K562 (cell line): Measurements from ENCODE around the gene R3HDM2. TPM values are rescaled to one million over a fixed set of nuclear protein-coding genes. Genes with fewer than 3 reads are reported as not detected.

ENCODE experiments used
- ATAC-seq: fragments of 200-7000 bp; cut with Tn5 transposase; 3 replicates; pipeline ENCODE4 v1.9.1; 2020; ENCODE audit warnings: moderate library complexity
- BruUV-seq: library from RNA; stranded (reverse); fragments of 400-500 nt; replicated peaks from 2 replicates; lab custom pipeline; 2021; lab: Mats Ljungman, UMichigan
- CTCF ChIA-PET: fragments of 300-600 bp; formaldehyde crosslinking; extraction: SDS; loops from one replicate; lab custom pipeline; 2021; ENCODE audit warnings: low intra/inter-chr PET ratio; lab: Yijun Ruan, JAX
- POLR2A ChIA-PET: fragments of 300-600, 350-650 bp; sonication (Branson Sonifier 250); formaldehyde crosslinking; extraction: SDS; loops from one replicate; lab custom pipeline; 2021; ENCODE audit warnings: antibody characterized with exemption, inconsistent platforms; lab: Yijun Ruan, JAX
- DNase-seq, 4 experiments: peaks; one replicate each; pipeline versions ENCODE4 v3.0.0 to v3.0.0-alpha.2; 2011 to 2018; ENCODE audit warnings: low spot score in 3 of 4, mixed read lengths in 3 of 4; ENCODE audit errors: extremely low read depth in 1 of 4
- FAIRE-seq: peaks from 2 replicates; lab custom pipeline; 2011; peaks lifted over from hg19 to GRCh38; lab: Jason Lieb, UNC
- H2AFZ ChIP-seq: 2 replicates; pipeline ENCODE4 v1.6.0; 2011; ENCODE audit warnings: low read depth, low read length, control low read depth, inconsistent platforms
- H3K27ac ChIP-seq: fragments of 200-600 bp; 3 replicates; pipeline ENCODE4 v1.8.0; 2011; ENCODE audit warnings: low read depth, mild to moderate bottlenecking, control low read depth, inconsistent platforms, low read length, moderate library complexity, mixed read lengths; ENCODE audit errors: extremely low read depth
- H3K27me3 ChIP-seq, 2 experiments: fragments of 300-600 bp in 1 of 2; 2 replicates in 1 of 2; 3 replicates in 1 of 2; pipeline versions ENCODE4 v1.6.0 to v1.8.0; 2011; ENCODE audit warnings: inconsistent platforms in 2 of 2, low read length in 2 of 2, mild to moderate bottlenecking in 1 of 2, mixed read lengths in 1 of 2, moderate library complexity in 1 of 2; ENCODE audit not compliant: control insufficient read depth in 2 of 2, insufficient read depth in 2 of 2
- H3K36me3 ChIP-seq: fragments of 300-600 bp; 3 replicates; pipeline ENCODE4 v1.8.0; 2011; ENCODE audit warnings: mild to moderate bottlenecking, low read length, inconsistent platforms; ENCODE audit not compliant: control insufficient read depth, insufficient read depth
- H3K4me1 ChIP-seq, 2 experiments: fragments of 200-600 bp in 1 of 2; replicated peaks in 1 of 2; 2 replicates in 1 of 2; 3 replicates in 1 of 2; pipeline versions ENCODE4 v1.5.1 to v1.8.0; 2011; ENCODE audit warnings: inconsistent platforms in 2 of 2, low read length in 2 of 2, mild to moderate bottlenecking in 1 of 2, mixed read lengths in 1 of 2, moderate library complexity in 1 of 2; ENCODE audit not compliant: control insufficient read depth in 2 of 2, insufficient read depth in 2 of 2
- H3K4me2 ChIP-seq: 2 replicates; pipeline ENCODE4 v1.6.1; 2011; ENCODE audit warnings: low read length, control low read depth, inconsistent platforms, mixed read lengths; ENCODE audit not compliant: insufficient read depth
- H3K4me3 ChIP-seq: fragments of 200-600 bp; sonication (generic), shearing (Covaris generic); 2 replicates; pipeline ENCODE4 v1.5.1; 2016; ENCODE audit warnings: control low read depth, inconsistent platforms
- H3K79me2 ChIP-seq: fragments of 200-600 bp; 3 replicates; pipeline ENCODE4 v1.8.0; 2011; ENCODE audit warnings: low read length, inconsistent platforms; ENCODE audit not compliant: control insufficient read depth, insufficient read depth
- H3K9ac ChIP-seq, 2 experiments: 2 replicates each; pipeline versions ENCODE4 v1.6.0 to v1.6.1; 2011; ENCODE audit warnings: low read depth in 2 of 2, low read length in 2 of 2, control low read depth in 1 of 2, inconsistent platforms in 1 of 2, mild to moderate bottlenecking in 1 of 2, mixed read lengths in 1 of 2; ENCODE audit not compliant: insufficient read depth in 1 of 2
- H3K9me1 ChIP-seq: one replicate; pipeline ENCODE4 v1.6.0; 2011; ENCODE audit warnings: inconsistent platforms, mild to moderate bottlenecking, low read length, moderate library complexity; ENCODE audit not compliant: control insufficient read depth, insufficient read depth
- H3K9me3 ChIP-seq: replicated peaks from 2 replicates; pipeline ENCODE4 v1.5.1; 2011; ENCODE audit warnings: low read depth, low read length, inconsistent platforms; ENCODE audit not compliant: control insufficient read depth, insufficient read depth
- H4K20me1 ChIP-seq: replicated peaks from 2 replicates; pipeline ENCODE4 v1.6.1; 2011; ENCODE audit warnings: low read length, inconsistent platforms, mixed read lengths; ENCODE audit not compliant: control insufficient read depth, insufficient read depth
- ASH1L ChIP-seq: fragments of 450-650 bp; IDR thresholded peaks from 2 replicates; pipeline ENCODE4 v1.6.1; 2018; ENCODE audit warnings: borderline replicate concordance, mild to moderate bottlenecking, low read depth; ENCODE audit not compliant: partially characterized antibody
- ETS1 ChIP-seq: conservative IDR thresholded peaks from 2 replicates; pipeline ENCODE4 v1.6.1; 2011; ENCODE audit warnings: low read depth, mild to moderate bottlenecking, low read length; ENCODE audit not compliant: control insufficient read depth
- KAT8 ChIP-seq: fragments of 450-650 bp; IDR thresholded peaks from 2 replicates; pipeline ENCODE4 v1.6.1; 2016; ENCODE audit warnings: low read depth, mild to moderate bottlenecking
- MED1 ChIP-seq: sonication (generic); formaldehyde crosslinking; IDR thresholded peaks from 2 replicates; pipeline ENCODE4 v1.8.1; 2023; ENCODE audit warnings: missing genetic modification reagents, borderline replicate concordance
- TAF15 ChIP-seq: fragments of 200-400 bp; formaldehyde crosslinking; IDR thresholded peaks from 2 replicates; pipeline ENCODE4 v1.6.1; 2017; ENCODE audit warnings: mild to moderate bottlenecking, low read depth, low read length, moderate library complexity
- THRA ChIP-seq: fragments of 450-650 bp; IDR thresholded peaks from 2 replicates; pipeline ENCODE4 v1.6.1; 2017; ENCODE audit warnings: mild to moderate bottlenecking, moderate library complexity
- ZNF277 ChIP-seq: fragments of 250-450 bp; sonication (Bioruptor Pico); IDR thresholded peaks from 2 replicates; pipeline ENCODE4 v1.8.0; 2022; ENCODE audit warnings: inconsistent platforms, mild to moderate bottlenecking, moderate library complexity, borderline replicate concordance
- ZNF75A ChIP-seq: fragments of 450-650 bp; formaldehyde crosslinking; IDR thresholded peaks from 2 replicates; pipeline ENCODE4 v1.4.0; 2020; ENCODE audit warnings: mild to moderate bottlenecking
- WGBS: fragments of 100-300 bp; shearing (Covaris generic); methylation state at CpG from one replicate; pipeline ENCODE4 v1.1.6; 2016; ENCODE audit warnings: low coverage, mixed read lengths; ENCODE audit not compliant: insufficient coverage; ENCODE audit errors: missing lambda C conversion rate; 5-methylcytosine and 5-hydroxymethylcytosine counted together
- in situ Hi-C: fragments of 300-500 bp; cut with MboI; formaldehyde crosslinking; loops from 4 replicates; pipeline ENCODE4 v1.15.0; 2018; ENCODE audit warnings: inconsistent platforms, mixed read lengths
- intact Hi-C: fragments of 100-400 bp; cut with micrococcal nuclease; formaldehyde crosslinking; loops from 2 replicates; pipeline ENCODE4 v1.14.2; 2022
- polyA plus RNA-seq, 8 experiments: library from polyadenylated mRNA; depleted of rRNA in 4 of 8; stranded (reverse) in 5 of 8; unstranded in 3 of 8; fragments of >200 nt; fragmentation: Nextera tagmentation in 2 of 8; fragmentation: Illumina TruSeq in 1 of 8; extraction: Ambion mirVana in 2 of 8; extraction: Trizol in 1 of 8; gene quantifications; 2 replicates each; pipeline versions ENCODE4 v1.2.1 to v1.2.3, GENCODE V29; 2011 to 2014; ENCODE audit warnings: inconsistent platforms in 1 of 8, missing spikeins in 1 of 8
- total RNA-seq, 7 experiments: library from RNA; depleted of rRNA in 6 of 7; stranded (reverse); fragments of >200 nt in 6 of 7; fragmentation: Illumina TruSeq in 2 of 7; extraction: Trizol in 2 of 7; gene quantifications; 2 replicates each; pipeline versions ENCODE4 v1.2.1 to v1.2.3, GENCODE V29; 2011 to 2021; ENCODE audit warnings: low replicate concordance in 1 of 7

The R3HDM2 gene
- total and polyA plus RNA-seq, 9 of the 15 experiments (the other 6 are each of a cell fraction or from before 2014, with no cell fraction given) = 3.3 to 18.8 (median 9.0) TPM

GRCh38 chr12:57329219-57329618 is 101.6 kb downstream of the R3HDM2 start:
- Histone ChIP-seq H3K9me1 (no peaks in the 10 kb centered on the region), H3K27ac (no peak overlapping the region), H2AFZ (no peak overlapping the region), H3K9me3 (no peaks in the 10 kb centered on the region), H3K4me2 (no peak overlapping the region), H3K4me3 (no peak overlapping the region), H3K79me2 (no peaks in the 10 kb centered on the region), H4K20me1 (no peaks in the 10 kb centered on the region), H3K9ac (no peak overlapping the region), H3K36me3 (0 out of 3 replicates have a peak, but pooled peaks cover 3% of the 10 kb centered on the region), H3K27me3 (no peaks in the 10 kb centered on the region), H3K4me1 (no peaks in the 10 kb centered on the region)
- in situ Hi-C loops (no loop called here), intact Hi-C loops (no loop called here)
- DNase-seq = no peak
- no TSS peak for BruUV-seq
- ATAC-seq = no peak
- no peak for FAIRE-seq
- ChIA-PET CTCF (no interaction called here), POLR2A (interaction anchor here (1.3 kb wide), 1 partner anchor 11 kb away, joined by 3 read pairs; no protein-coding TSS in a partner anchor)
- WGBS = 76% methylated on average over 4 of the region's 4 CpGs
- TF ChIP-seq ASH1L (no peak), TAF15 (no peak), ETS1 (no peak), ZNF75A (CRISPR knock-in tag) (no peak), MED1 (CRISPR knock-in tag) (no peak), KAT8 (no peak), THRA (no peak), ZNF277 (CRISPR knock-in tag) (no peak)
